ENCODE measurements around the gene NFKBIB. TPM values are rescaled to one million over a fixed set of nuclear protein-coding genes. Genes with fewer than 3 reads are reported as not detected.
"Not testable (repeated sequence)": the region's sequence is repeated elsewhere in the genome, so short reads cannot be mapped to it uniquely, and the experiment has no call there.

NFKBIB gene
- total and polyA plus RNA-seq, 2 of the 13 experiments (the other 11 are each of a cell fraction or from before 2014, with no cell fraction given), result 8.6 to 14.9 TPM

DNA sequence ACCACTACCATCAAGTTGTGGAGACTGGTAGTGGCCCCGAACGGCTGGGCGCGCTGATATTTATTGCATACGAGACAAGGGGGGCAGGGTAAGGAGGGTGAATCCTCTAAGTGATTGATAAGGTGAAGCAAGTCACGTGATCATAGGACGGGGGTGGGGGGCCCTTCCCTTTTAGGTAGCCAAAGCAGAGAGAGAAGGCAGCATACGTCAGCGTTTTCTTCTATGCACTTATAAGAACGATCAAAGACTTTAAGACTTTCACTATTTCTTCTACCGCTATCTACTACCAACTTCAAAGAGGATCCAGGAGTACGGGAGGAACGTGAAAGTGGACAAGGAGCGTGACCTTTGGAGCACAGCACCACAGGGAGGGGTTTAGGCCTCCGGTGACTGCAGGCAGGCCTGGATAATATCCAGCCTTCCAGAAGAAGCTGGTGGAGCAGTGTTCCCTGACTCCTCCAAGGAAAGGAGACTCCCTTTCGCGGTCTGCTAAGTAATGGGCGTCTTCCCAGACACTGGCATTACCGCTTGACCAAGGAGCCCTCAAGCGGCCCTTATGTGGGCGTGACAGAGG, 40.1 kb upstream of the NFKBIB start (continued):
- TF ChIP-seq TFE3 (CRISPR knock-in tag; IDR thresholded peaks at IDR 0.05) (0 out of 2 replicates have a peak, but pooled peaks have one; percentile 40), PHF21A (CRISPR knock-in tag; IDR thresholded peaks at IDR 0.05) (0 out of 2 replicates have a peak, but pooled peaks have one; percentile 42), RAD51 (IDR thresholded peaks at IDR 0.05; ENCODE audit: borderline replicate concordance) (peak; percentile 85), DMAP1 (CRISPR knock-in tag; IDR thresholded peaks at IDR 0.05) (peak; percentile 58; the same call in 1 of the 2 replicates), NR2F6 (IDR thresholded peaks at IDR 0.05) (peak; percentile 50), NR2F6 (CRISPR knock-in tag; IDR thresholded peaks at IDR 0.05) (peak; percentile 63), ZFX (CRISPR knock-in tag; IDR thresholded peaks at IDR 0.05; ENCODE audit: low read depth) (peak; percentile 67; the same call in 1 of the 2 replicates), ZFP91 (CRISPR knock-in tag; IDR thresholded peaks at IDR 0.05; ENCODE audit: borderline replicate concordance) (0 out of 2 replicates have a peak, but pooled peaks have one; percentile 4), HNF4A (CRISPR knock-in tag; IDR thresholded peaks at IDR 0.05) (peak; percentile 62), HOXA3 (CRISPR knock-in tag; IDR thresholded peaks at IDR 0.05) (peak; percentile 30; the same call in 1 of the 2 replicates), MAFK (conservative IDR thresholded peaks at IDR 0.05 in 1 of 2, IDR thresholded peaks at IDR 0.05 in 1 of 2; ENCODE audit: low read length in 2 of 2) (peak; percentile 57 to 77; a peak in 3 of 4 replicates), ZBTB7B (CRISPR knock-in tag; IDR thresholded peaks at IDR 0.05) (0 out of 2 replicates have a peak, but pooled peaks have one; percentile 27), SAP130 (CRISPR knock-in tag; IDR thresholded peaks at IDR 0.05; ENCODE audit: low read depth) (peak; percentile 36), ARID5B (CRISPR knock-in tag; IDR thresholded peaks at IDR 0.05) (0 out of 2 replicates have a peak, but pooled peaks have one; percentile 35), ZFY (CRISPR knock-in tag; IDR thresholded peaks at IDR 0.05) (peak; percentile 37; the same call in 1 of the 2 replicates), SPEN (CRISPR knock-in tag; IDR thresholded peaks at IDR 0.05; ENCODE audit: low read depth) (0 out of 2 replicates have a peak, but pooled peaks have one; percentile 19), RARA (CRISPR knock-in tag; IDR thresholded peaks at IDR 0.05) (peak; percentile 43; the same call in 1 of the 2 replicates), ZNF263 (CRISPR knock-in tag; IDR thresholded peaks at IDR 0.05) (0 out of 2 replicates have a peak, but pooled peaks have one; percentile 21), GATAD2A (CRISPR knock-in tag; IDR thresholded peaks at IDR 0.05) (peak; percentile 32; the same call in 1 of the 2 replicates), SOX6 (CRISPR knock-in tag; IDR thresholded peaks at IDR 0.05) (0 out of 2 replicates have a peak, but pooled peaks have one; percentile 15), SALL1 (CRISPR knock-in tag; IDR thresholded peaks at IDR 0.05) (peak; percentile 22)
- TF ChIP-seq SOX6 (IDR thresholded peaks at IDR 0.05), result not testable (repeated sequence)
